ENCODE measurements around the gene NXPH3.

NXPH3 gene

GRCh38 chr17:49597928-49598655, 22.4 kb downstream of the NXPH3 start:
- no peak overlapping the region for H2BK120ac ChIP-seq (ENCODE audit: low read depth, low read length)
- no peak overlapping the region for H2BK15ac ChIP-seq (replicated peaks; ENCODE audit: low read depth)
- no peak overlapping the region for H3K4me2 ChIP-seq (ENCODE audit: low read length)
- H3K4ac ChIP-seq (ENCODE audit: low read depth, low read length): no peak overlapping the region
- H3K4me1 ChIP-seq (ENCODE audit: control insufficient read depth, low read depth, low read length): no peaks in the 10 kb centered on the region
- H3K27ac ChIP-seq (ENCODE audit: low read depth, low read length): no peak overlapping the region
- H3K79me1 ChIP-seq (ENCODE audit: low read length): no peaks in the 10 kb centered on the region
- H3K56ac ChIP-seq (ENCODE audit: low read length): no peak overlapping the region
- H4K8ac ChIP-seq (ENCODE audit: low read depth, low read length): no peak overlapping the region
- H3K9ac ChIP-seq (ENCODE audit: low read length): no peak overlapping the region
- DNase-seq: no peak
- no CpG with 5 or more reads among the region's 8 CpGs for WGBS (ENCODE audit: extremely low coverage, insufficient coverage, low lambda C conversion rate)
- H4K5ac ChIP-seq (ENCODE audit: low read length): no peak overlapping the region
- no peaks in the 10 kb centered on the region for H3K36me3 ChIP-seq (ENCODE audit: control insufficient read depth, insufficient read depth, low read length)
- no peak overlapping the region for H3K18ac ChIP-seq (ENCODE audit: low read length)
- no peaks in the 10 kb centered on the region for H3K27me3 ChIP-seq (ENCODE audit: insufficient read depth, low read length, poor library complexity)
- no peak overlapping the region for H2AK5ac ChIP-seq (ENCODE audit: low read length)
- no peak overlapping the region for H3K23ac ChIP-seq (ENCODE audit: low read length)
- H2BK5ac ChIP-seq (ENCODE audit: low read length): no peak overlapping the region
- no peak overlapping the region for H3K4me3 ChIP-seq (ENCODE audit: low read length)
- no peaks in the 10 kb centered on the region for H3K79me2 ChIP-seq (ENCODE audit: control insufficient read depth, insufficient read depth, low read length)

GRCh38 chr17:49598918-49599317, 23.2 kb downstream of the NXPH3 start:
- Histone ChIP-seq H3K23ac (ENCODE audit: low read length) (no peak overlapping the region), H3K27me3 (ENCODE audit: insufficient read depth, low read length, poor library complexity) (no peaks in the 10 kb centered on the region), H3K56ac (ENCODE audit: low read length) (no peak overlapping the region), H4K8ac (ENCODE audit: low read depth, low read length) (no peak overlapping the region), H4K5ac (ENCODE audit: low read length) (no peak overlapping the region), H2BK120ac (ENCODE audit: low read depth, low read length) (no peak overlapping the region), H3K4ac (ENCODE audit: low read depth, low read length) (no peak overlapping the region), H3K27ac (ENCODE audit: low read depth, low read length) (no peak overlapping the region), H3K4me1 (ENCODE audit: control insufficient read depth, low read depth, low read length) (no peaks in the 10 kb centered on the region), H2AK5ac (ENCODE audit: low read length) (no peak overlapping the region), H3K4me3 (ENCODE audit: low read length) (no peak overlapping the region), H3K36me3 (ENCODE audit: control insufficient read depth, insufficient read depth, low read length) (no peaks in the 10 kb centered on the region), H3K4me2 (ENCODE audit: low read length) (no peak overlapping the region), H3K18ac (ENCODE audit: low read length) (no peak overlapping the region), H2BK15ac (replicated peaks; ENCODE audit: low read depth) (no peak overlapping the region), H3K9ac (ENCODE audit: low read length) (no peak overlapping the region), H3K79me1 (ENCODE audit: low read length) (no peaks in the 10 kb centered on the region), H2BK5ac (ENCODE audit: low read length) (no peak overlapping the region), H3K79me2 (ENCODE audit: control insufficient read depth, insufficient read depth, low read length) (no peaks in the 10 kb centered on the region)
- DNase-seq: no peak
- no CpG with 5 or more reads among the region's 3 CpGs for WGBS (ENCODE audit: extremely low coverage, insufficient coverage, low lambda C conversion rate)

- Histone ChIP-seq H2BK15ac (replicated peaks; ENCODE audit: low read depth) (no peak overlapping the region), H3K79me1 (ENCODE audit: low read length) (no peaks in the 10 kb centered on the region)
Measured at GRCh38 chr17:49600949-49601348, 25.3 kb downstream of the NXPH3 start.

GRCh38 chr17:49602783-49603182, 27.1 kb downstream of the NXPH3 start:
- Histone ChIP-seq H3K23ac (ENCODE audit: low read length) (no peak overlapping the region), H3K9ac (ENCODE audit: low read length) (no peak overlapping the region), H2BK5ac (ENCODE audit: low read length) (no peak overlapping the region), H3K79me2 (ENCODE audit: control insufficient read depth, insufficient read depth, low read length) (no peaks in the 10 kb centered on the region), H2BK15ac (replicated peaks; ENCODE audit: low read depth) (no peak overlapping the region), H2BK120ac (ENCODE audit: low read depth, low read length) (no peak overlapping the region), H3K4me3 (ENCODE audit: low read length) (no peak overlapping the region), H4K8ac (ENCODE audit: low read depth, low read length) (no peak overlapping the region), H3K56ac (ENCODE audit: low read length) (no peak overlapping the region), H3K79me1 (ENCODE audit: low read length) (no peaks in the 10 kb centered on the region), H2AK5ac (ENCODE audit: low read length) (no peak overlapping the region), H3K36me3 (ENCODE audit: control insufficient read depth, insufficient read depth, low read length) (no peaks in the 10 kb centered on the region), H3K4me1 (ENCODE audit: control insufficient read depth, low read depth, low read length) (no peaks in the 10 kb centered on the region), H3K27ac (ENCODE audit: low read depth, low read length) (no peak overlapping the region), H3K27me3 (ENCODE audit: insufficient read depth, low read length, poor library complexity) (no peaks in the 10 kb centered on the region), H3K4me2 (ENCODE audit: low read length) (no peak overlapping the region), H3K4ac (ENCODE audit: low read depth, low read length) (no peak overlapping the region), H4K5ac (ENCODE audit: low read length) (no peak overlapping the region), H3K18ac (ENCODE audit: low read length) (no peak overlapping the region)
- DNase-seq: no peak

More at GRCh38 chr17:49600949-49601348, 25.3 kb downstream of the NXPH3 start:
- Histone ChIP-seq H3K9ac (ENCODE audit: low read length) (no peak overlapping the region), H4K8ac (ENCODE audit: low read depth, low read length) (no peak overlapping the region), H2BK120ac (ENCODE audit: low read depth, low read length) (no peak overlapping the region), H3K56ac (ENCODE audit: low read length) (no peak overlapping the region), H3K4me3 (ENCODE audit: low read length) (no peak overlapping the region), H3K27me3 (ENCODE audit: insufficient read depth, low read length, poor library complexity) (no peaks in the 10 kb centered on the region), H3K36me3 (ENCODE audit: control insufficient read depth, insufficient read depth, low read length) (no peaks in the 10 kb centered on the region), H4K5ac (ENCODE audit: low read length) (no peak overlapping the region), H3K4me1 (ENCODE audit: control insufficient read depth, low read depth, low read length) (no peaks in the 10 kb centered on the region), H3K79me2 (ENCODE audit: control insufficient read depth, insufficient read depth, low read length) (no peaks in the 10 kb centered on the region), H2AK5ac (ENCODE audit: low read length) (no peak overlapping the region), H3K27ac (ENCODE audit: low read depth, low read length) (no peak overlapping the region), H3K4me2 (ENCODE audit: low read length) (no peak overlapping the region), H3K23ac (ENCODE audit: low read length) (no peak overlapping the region), H2BK5ac (ENCODE audit: low read length) (no peak overlapping the region), H3K4ac (ENCODE audit: low read depth, low read length) (no peak overlapping the region), H3K18ac (ENCODE audit: low read length) (no peak overlapping the region)
- DNase-seq: no peak

GRCh38 chr17:49603238-49603637, 27.6 kb downstream of the NXPH3 start:
- DNase-seq: no peak
- H3K18ac ChIP-seq (ENCODE audit: low read length): no peak overlapping the region
- no peak overlapping the region for H4K8ac ChIP-seq (ENCODE audit: low read depth, low read length)
- H3K4ac ChIP-seq (ENCODE audit: low read depth, low read length): no peak overlapping the region
- no CpG with 5 or more reads among the region's 3 CpGs for WGBS (ENCODE audit: extremely low coverage, insufficient coverage, low lambda C conversion rate)
- no peak overlapping the region for H4K5ac ChIP-seq (ENCODE audit: low read length)
- H3K9ac ChIP-seq (ENCODE audit: low read length): no peak overlapping the region
- no peak overlapping the region for H2BK15ac ChIP-seq (replicated peaks; ENCODE audit: low read depth)
- H3K4me2 ChIP-seq (ENCODE audit: low read length): no peak overlapping the region
- no peaks in the 10 kb centered on the region for H3K79me2 ChIP-seq (ENCODE audit: control insufficient read depth, insufficient read depth, low read length)
- no peaks in the 10 kb centered on the region for H3K36me3 ChIP-seq (ENCODE audit: control insufficient read depth, insufficient read depth, low read length)
- H3K56ac ChIP-seq (ENCODE audit: low read length): no peak overlapping the region
- H3K23ac ChIP-seq (ENCODE audit: low read length): no peak overlapping the region
- H2BK120ac ChIP-seq (ENCODE audit: low read depth, low read length): no peak overlapping the region
- H3K27me3 ChIP-seq (ENCODE audit: insufficient read depth, low read length, poor library complexity): no peaks in the 10 kb centered on the region
- H3K79me1 ChIP-seq (ENCODE audit: low read length): no peaks in the 10 kb centered on the region
- no peaks in the 10 kb centered on the region for H3K4me1 ChIP-seq (ENCODE audit: control insufficient read depth, low read depth, low read length)
- H3K27ac ChIP-seq (ENCODE audit: low read depth, low read length): no peak overlapping the region
- H3K4me3 ChIP-seq (ENCODE audit: low read length): no peak overlapping the region
- no peak overlapping the region for H2AK5ac ChIP-seq (ENCODE audit: low read length)
- no peak overlapping the region for H2BK5ac ChIP-seq (ENCODE audit: low read length)

- Histone ChIP-seq H3K4me1 (ENCODE audit: control insufficient read depth, low read depth, low read length) (no peaks in the 10 kb centered on the region), H2BK120ac (ENCODE audit: low read depth, low read length) (no peak overlapping the region), H3K9ac (ENCODE audit: low read length) (no peak overlapping the region), H3K79me1 (ENCODE audit: low read length) (no peaks in the 10 kb centered on the region), H3K27me3 (ENCODE audit: insufficient read depth, low read length, poor library complexity) (no peaks in the 10 kb centered on the region), H3K4ac (ENCODE audit: low read depth, low read length) (no peak overlapping the region), H4K5ac (ENCODE audit: low read length) (no peak overlapping the region), H3K23ac (ENCODE audit: low read length) (no peak overlapping the region), H3K36me3 (ENCODE audit: control insufficient read depth, insufficient read depth, low read length) (no peaks in the 10 kb centered on the region), H3K18ac (ENCODE audit: low read length) (no peak overlapping the region), H2AK5ac (ENCODE audit: low read length) (no peak overlapping the region), H3K4me2 (ENCODE audit: low read length) (no peak overlapping the region), H3K27ac (ENCODE audit: low read depth, low read length) (no peak overlapping the region), H3K4me3 (ENCODE audit: low read length) (no peak overlapping the region), H2BK5ac (ENCODE audit: low read length) (no peak overlapping the region), H3K79me2 (ENCODE audit: control insufficient read depth, insufficient read depth, low read length) (no peaks in the 10 kb centered on the region), H4K8ac (ENCODE audit: low read depth, low read length) (no peak overlapping the region), H3K56ac (ENCODE audit: low read length) (no peak overlapping the region), H2BK15ac (replicated peaks; ENCODE audit: low read depth) (no peak overlapping the region)
- no CpG with 5 or more reads among the region's 2 CpGs for WGBS (ENCODE audit: extremely low coverage, insufficient coverage, low lambda C conversion rate)
- DNase-seq: no peak
Measured at GRCh38 chr17:49603720-49604119, 28.0 kb downstream of the NXPH3 start.
